Testis (tissue), 3 donors: ENCODE data around the gene TOGARAM1. TPM values are rescaled to one million over a fixed set of nuclear protein-coding genes. Genes with fewer than 3 reads are reported as not detected.

ENCODE experiments used
- DNase-seq: peaks from one replicate; pipeline ENCODE4 v3.0.0-alpha.2; 2019
- H3K27ac ChIP-seq, 2 donors: fragments of 200-600 bp; sonication (generic); one replicate each; pipeline ENCODE4 v1.5.1; 2019
- H3K27me3 ChIP-seq: fragments of 200-600 bp; sonication (generic); one replicate; pipeline ENCODE4 v1.5.1; 2019
- H3K36me3 ChIP-seq: fragments of 200-600 bp; sonication (generic); one replicate; pipeline ENCODE4 v1.5.1; 2017; ENCODE audit warnings: low read depth; ENCODE audit errors: missing control alignments
- H3K4me1 ChIP-seq: fragments of 200-600 bp; sonication (generic); one replicate; pipeline ENCODE4 v1.5.1; 2019
- H3K4me3 ChIP-seq, 2 donors: fragments of 200-600 bp; sonication (generic); one replicate each; pipeline ENCODE4 v1.5.1; 2017 to 2019
- H3K9me3 ChIP-seq: fragments of 200-600 bp; sonication (generic); one replicate; pipeline ENCODE4 v1.5.1; 2017
- POLR2A ChIP-seq: fragments of 450-650 bp; IDR thresholded peaks from one replicate; pipeline ENCODE4 v1.6.1; 2017; ENCODE audit warnings: antibody characterized with exemption, mild to moderate bottlenecking, moderate library complexity
- WGBS, 2 donors: methylation state at CpG; one replicate each; pipeline ENCODE4 v1.1.5; 2018; 5-methylcytosine and 5-hydroxymethylcytosine counted together
- intact Hi-C: fragments of 100-400 bp; cut with DNase I; formaldehyde crosslinking; loops from one replicate; pipeline ENCODE4 v1.15.1; 2023; ENCODE audit warnings: low total_unique reads
- polyA plus RNA-seq: library from polyadenylated mRNA; stranded (reverse); fragments of 350-450 nt; fragmentation: Illumina TruSeq; extraction: RNeasy Lipid Tissue Mini Kit (QIAGEN cat#74804); gene quantifications from one replicate; pipeline ENCODE4 v1.2.3, GENCODE V29; 2014; ENCODE audit warnings: low read depth, low replicate concordance; ENCODE audit not compliant: insufficient read depth
- total RNA-seq, 2 donors: library from RNA; depleted of rRNA; stranded (reverse); fragments of >200 nt; gene quantifications; one replicate each; pipeline ENCODE4 v1.2.3, GENCODE V29; 2016
- TF ChIP-seq, protein P1 (sequence below), 3 experiments: fragments of 450-650 bp in 2 of 3; fragments of 200-600 bp in 1 of 3; sonication (generic) in 1 of 3; IDR thresholded peaks; one replicate each; pipeline ENCODE4 v1.5.1; 2016 to 2019; ENCODE audit warnings: antibody characterized with exemption in 3 of 3, mild to moderate bottlenecking in 2 of 3, moderate library complexity in 1 of 3

Gene TOGARAM1
- total and polyA plus RNA-seq, 3 donors from 2014 or later, result 16.6 to 33.0 (median 32.6) TPM

DNA sequence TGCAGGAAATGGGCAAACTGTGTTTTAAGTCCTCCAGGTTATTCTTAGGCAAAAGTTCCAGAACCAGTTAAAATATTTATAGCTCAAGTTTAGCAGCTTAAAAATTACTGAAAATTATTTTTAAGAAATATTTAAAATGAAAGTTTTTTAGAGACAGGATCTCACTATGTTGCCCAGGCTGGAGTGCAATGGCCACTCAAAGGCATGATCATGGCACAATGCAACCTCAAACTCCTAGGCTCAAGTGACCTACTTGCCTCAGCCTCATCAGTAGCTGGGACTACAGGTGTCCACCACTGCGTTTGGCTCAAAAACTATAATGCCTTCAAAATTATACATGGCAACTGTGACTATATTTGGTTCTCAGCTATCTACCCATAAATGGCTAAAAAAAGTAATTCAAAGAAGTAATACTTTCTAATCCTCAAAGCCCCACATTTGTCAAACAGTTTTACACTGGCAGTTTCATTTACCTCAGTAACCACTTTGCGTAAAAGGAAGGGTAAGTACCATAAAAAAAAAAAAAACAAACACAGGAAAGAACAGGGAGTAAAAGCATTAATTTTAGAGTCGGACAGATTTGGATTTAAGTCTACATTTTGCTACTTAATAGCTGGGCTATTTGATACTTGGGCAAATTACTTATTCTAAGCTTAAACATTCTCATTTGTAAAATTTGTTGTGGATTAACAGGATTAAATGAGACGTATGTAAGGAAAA is 9.4 kb upstream of the TOGARAM1 start:
- DNase-seq, result no peak
- TF ChIP-seq, protein P1, sequence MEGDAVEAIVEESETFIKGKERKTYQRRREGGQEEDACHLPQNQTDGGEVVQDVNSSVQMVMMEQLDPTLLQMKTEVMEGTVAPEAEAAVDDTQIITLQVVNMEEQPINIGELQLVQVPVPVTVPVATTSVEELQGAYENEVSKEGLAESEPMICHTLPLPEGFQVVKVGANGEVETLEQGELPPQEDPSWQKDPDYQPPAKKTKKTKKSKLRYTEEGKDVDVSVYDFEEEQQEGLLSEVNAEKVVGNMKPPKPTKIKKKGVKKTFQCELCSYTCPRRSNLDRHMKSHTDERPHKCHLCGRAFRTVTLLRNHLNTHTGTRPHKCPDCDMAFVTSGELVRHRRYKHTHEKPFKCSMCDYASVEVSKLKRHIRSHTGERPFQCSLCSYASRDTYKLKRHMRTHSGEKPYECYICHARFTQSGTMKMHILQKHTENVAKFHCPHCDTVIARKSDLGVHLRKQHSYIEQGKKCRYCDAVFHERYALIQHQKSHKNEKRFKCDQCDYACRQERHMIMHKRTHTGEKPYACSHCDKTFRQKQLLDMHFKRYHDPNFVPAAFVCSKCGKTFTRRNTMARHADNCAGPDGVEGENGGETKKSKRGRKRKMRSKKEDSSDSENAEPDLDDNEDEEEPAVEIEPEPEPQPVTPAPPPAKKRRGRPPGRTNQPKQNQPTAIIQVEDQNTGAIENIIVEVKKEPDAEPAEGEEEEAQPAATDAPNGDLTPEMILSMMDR (IDR thresholded peaks at IDR 0.05), result no peak
- TF ChIP-seq POLR2A, result no peak
- intact Hi-C loops, result no loop called here
- no peaks in the 10 kb centered on the region for H3K36me3 ChIP-seq
- no peak overlapping the region for H3K27ac ChIP-seq
- no peaks in the 10 kb centered on the region for H3K27me3 ChIP-seq
- H3K4me1 ChIP-seq, result no peaks in the 10 kb centered on the region
- WGBS, 2 donors, result 79% methylated on average over 4 of the region's 4 CpGs
- H3K4me3 ChIP-seq, result no peak overlapping the region
- no peaks in the 10 kb centered on the region for H3K9me3 ChIP-seq

DNA sequence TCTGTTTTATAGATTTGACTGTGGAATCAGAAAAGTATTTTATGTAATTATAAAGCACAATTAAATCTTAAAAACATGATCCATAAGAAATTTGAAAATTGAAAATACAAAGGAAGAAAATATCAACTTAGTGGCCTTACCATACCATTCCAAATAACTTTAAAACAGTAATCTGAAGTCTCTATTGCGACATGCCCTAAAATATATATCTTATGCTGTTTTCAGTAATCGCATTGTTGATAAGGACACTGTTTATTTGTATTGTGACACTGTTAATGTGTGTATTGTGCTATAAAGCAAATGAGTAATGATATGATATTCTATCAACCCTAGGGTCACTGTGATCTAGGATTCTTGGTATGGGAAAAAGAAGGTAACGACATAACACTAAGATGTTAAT is 7.2 kb upstream of the TOGARAM1 start:
- TF ChIP-seq POLR2A, result no peak
- TF ChIP-seq, protein P1 (IDR thresholded peaks at IDR 0.05), result no peak
- H3K27me3 ChIP-seq, result no peaks in the 10 kb centered on the region
- no peak overlapping the region for H3K27ac ChIP-seq
- H3K9me3 ChIP-seq, result no peaks in the 10 kb centered on the region
- 90 to 95% methylated on average over 3 of the region's 3 CpGs for WGBS, 2 donors
- intact Hi-C loops, result no loop called here
- no peaks in the 10 kb centered on the region for H3K36me3 ChIP-seq
- H3K4me1 ChIP-seq, result no peaks in the 10 kb centered on the region
- H3K4me3 ChIP-seq, result no peak overlapping the region
- no peak for DNase-seq

DNA sequence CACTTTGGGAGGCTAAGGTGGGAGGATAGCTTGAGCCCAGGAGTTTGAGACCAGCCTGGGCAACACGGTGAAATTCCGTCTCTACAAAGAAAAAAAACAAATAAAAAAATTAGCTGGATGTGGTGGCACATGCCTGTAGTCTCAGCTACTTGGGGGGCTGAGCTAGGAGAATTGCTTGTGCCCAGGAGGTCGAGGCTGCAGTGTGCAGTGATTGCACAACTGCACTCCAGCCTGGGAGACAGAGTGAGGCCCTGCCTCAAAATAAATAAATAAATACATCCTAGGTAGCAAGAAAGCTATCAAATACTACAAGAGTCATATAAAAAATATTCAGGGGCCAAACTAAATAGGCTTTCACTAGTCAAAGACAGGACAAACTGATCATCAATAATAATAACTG is 6.5 kb upstream of the TOGARAM1 start:
- Histone ChIP-seq H3K4me1 (peaks cover 7% of the 10 kb centered on the region), H3K4me3 (no peak overlapping the region), H3K27ac (no peak overlapping the region), H3K27me3 (no peaks in the 10 kb centered on the region), H3K36me3 (no peaks in the 10 kb centered on the region), H3K9me3 (no peaks in the 10 kb centered on the region)
- 68 to 87% methylated on average over 3 of the region's 3 CpGs for WGBS, 2 donors
- no peak for DNase-seq
- TF ChIP-seq, protein P1 (IDR thresholded peaks at IDR 0.05), result no peak
- TF ChIP-seq POLR2A, result no peak
- intact Hi-C loops, result no loop called here

DNA sequence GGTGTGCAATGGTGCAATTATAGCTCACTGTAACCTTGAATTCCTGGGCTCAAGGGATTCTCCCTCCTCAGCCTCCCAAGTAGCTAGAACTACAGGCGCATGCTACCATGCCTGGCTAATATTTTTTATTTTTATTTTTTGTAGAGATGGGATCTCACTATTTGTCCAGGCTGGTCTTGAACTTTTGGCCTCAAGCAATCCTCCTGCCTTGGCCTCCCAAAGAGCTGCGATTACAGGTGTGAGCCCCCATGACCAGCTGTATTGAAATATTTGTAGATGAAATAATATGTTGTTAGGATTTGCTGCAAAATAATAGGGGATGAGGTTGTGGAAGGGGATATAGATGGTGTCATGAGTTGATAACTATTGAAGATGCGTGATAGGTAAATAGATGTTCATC is 5.1 kb upstream of the TOGARAM1 start:
- WGBS, 2 donors, result 95 to 97% methylated on average over 3 of the region's 3 CpGs
- Histone ChIP-seq H3K27ac (no peak overlapping the region), H3K9me3 (no peaks in the 10 kb centered on the region), H3K36me3 (no peaks in the 10 kb centered on the region), H3K27me3 (no peaks in the 10 kb centered on the region), H3K4me1 (peaks cover 11% of the 10 kb centered on the region), H3K4me3 (no peak overlapping the region)
- intact Hi-C loops, result no loop called here
- no peak for DNase-seq
- TF ChIP-seq, protein P1 (IDR thresholded peaks at IDR 0.05), result no peak
- TF ChIP-seq POLR2A, result no peak

DNA sequence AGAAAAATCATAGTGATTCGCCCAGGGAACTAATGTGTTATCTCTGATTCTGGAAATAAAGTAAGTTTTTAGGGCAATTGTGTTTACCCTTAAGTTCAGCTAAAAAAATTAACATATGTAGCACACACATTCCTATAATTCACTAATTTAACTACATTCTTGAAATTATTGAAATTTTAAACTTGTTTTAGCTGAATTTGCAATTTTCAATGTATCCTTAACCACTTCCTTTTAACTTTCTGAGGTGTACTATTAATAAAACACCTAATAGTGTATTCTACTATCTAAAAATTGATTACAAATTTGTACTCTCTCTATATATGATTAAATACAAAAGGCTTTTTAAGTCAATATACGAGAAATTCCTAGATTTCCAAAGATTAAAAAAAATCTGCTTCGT is 2.5 kb upstream of the TOGARAM1 start:
- Histone ChIP-seq H3K4me3 (no peak overlapping the region), H3K36me3 (no peaks in the 10 kb centered on the region), H3K4me1 (peaks cover 11% of the 10 kb centered on the region), H3K27ac (no peak overlapping the region), H3K27me3 (no peaks in the 10 kb centered on the region), H3K9me3 (no peaks in the 10 kb centered on the region)
- 57 to 61% methylated on average over 3 of the region's 3 CpGs for WGBS, 2 donors
- DNase-seq, result no peak
- intact Hi-C loops, result no loop called here
- TF ChIP-seq, protein P1 (IDR thresholded peaks at IDR 0.05), result no peak
- no peak for TF ChIP-seq POLR2A
